NCI-H345 (cell line): ENCODE measurements around the gene GAB4.

Experiments
- DNase-seq: peaks from one replicate; lab custom pipeline; 2025; lab: John Stamatoyannopoulos, UW

The GAB4 gene

DNA sequence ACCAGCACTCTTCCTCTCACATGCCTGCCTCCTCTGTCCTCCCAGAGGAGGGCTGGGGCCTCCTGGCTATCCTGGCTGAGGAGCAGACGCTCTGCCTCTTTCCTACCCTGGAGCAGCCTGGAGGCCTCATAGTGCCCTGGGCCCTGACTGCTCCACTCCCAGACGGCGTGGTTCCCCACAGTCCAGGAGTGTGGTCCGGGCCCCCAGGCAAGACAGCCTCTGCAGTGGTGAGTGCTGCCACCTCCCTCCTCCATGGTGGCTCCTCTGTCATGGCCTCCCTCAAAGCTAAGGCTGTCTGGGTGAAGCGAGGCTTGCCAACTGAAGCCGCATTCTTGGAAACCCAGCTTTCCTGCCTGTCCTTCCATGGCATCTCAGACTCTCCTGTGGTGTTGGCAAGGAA is 19.8 kb downstream of the GAB4 start:
- DNase-seq, result no peak

DNA sequence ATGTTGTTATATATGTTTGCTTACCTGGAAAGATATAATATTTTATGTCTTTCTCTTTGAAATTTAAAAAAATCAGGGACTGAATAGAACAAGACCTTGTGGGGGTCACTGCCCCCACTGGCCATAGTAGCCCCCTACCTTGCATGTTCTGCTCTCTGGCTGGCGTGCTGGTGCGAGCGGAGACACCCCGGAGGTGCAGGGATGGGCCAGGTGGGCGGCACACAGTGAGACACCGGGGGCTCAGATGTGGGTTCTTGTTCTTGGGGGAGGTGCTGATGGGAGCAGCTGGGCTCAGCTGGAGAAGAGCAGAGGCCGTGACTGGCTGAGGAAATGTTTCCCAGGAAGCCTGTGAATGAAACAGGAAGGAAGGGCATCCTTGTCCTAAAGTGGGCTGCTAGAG is 20.2 kb downstream of the GAB4 start:
- no peak for DNase-seq

- no peak for DNase-seq
Measured at GRCh38 chr22:16975155-16975885, 32.7 kb downstream of the GAB4 start.

DNA sequence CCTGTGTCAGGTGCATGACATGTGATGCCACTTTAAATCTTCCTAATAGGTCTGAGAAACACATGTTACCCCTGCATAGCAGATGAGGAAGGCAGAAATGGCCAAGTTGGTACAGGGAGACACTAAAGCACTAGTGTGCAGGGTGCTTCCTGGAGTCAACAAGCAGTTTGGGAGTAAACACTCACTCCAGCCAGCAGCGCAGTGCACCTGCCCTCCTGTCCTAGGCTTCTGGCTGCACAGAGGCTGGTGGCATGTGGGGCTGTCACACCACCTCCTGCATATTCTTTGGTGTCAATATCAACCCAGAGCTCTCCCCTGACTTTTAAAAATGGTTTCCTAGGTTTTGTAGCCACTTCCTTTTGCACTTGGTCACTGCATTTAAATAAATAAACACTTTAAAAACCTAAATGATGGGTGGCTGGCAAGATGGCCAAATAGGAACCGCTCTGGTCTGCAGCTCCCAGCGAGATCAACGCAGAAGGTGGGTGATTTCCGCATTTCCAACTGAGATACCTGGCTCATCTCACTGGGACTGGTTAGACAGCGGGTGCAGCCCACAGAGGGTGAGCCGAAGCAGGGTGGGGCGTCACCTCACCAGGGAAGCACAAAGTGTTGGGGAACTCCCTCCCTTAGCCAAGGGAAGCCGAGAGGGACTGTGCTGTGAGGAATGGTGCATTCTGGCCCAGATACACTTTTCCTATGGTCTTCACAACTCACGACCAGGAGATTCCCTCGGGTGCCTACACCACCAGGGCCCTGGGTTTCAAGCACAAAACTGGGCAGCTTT is 33.5 kb downstream of the GAB4 start:
- DNase-seq, result no peak

GRCh38 chr22:16973591-16974297 is 34.3 kb downstream of the GAB4 start:
- DNase-seq, result no peak

DNA sequence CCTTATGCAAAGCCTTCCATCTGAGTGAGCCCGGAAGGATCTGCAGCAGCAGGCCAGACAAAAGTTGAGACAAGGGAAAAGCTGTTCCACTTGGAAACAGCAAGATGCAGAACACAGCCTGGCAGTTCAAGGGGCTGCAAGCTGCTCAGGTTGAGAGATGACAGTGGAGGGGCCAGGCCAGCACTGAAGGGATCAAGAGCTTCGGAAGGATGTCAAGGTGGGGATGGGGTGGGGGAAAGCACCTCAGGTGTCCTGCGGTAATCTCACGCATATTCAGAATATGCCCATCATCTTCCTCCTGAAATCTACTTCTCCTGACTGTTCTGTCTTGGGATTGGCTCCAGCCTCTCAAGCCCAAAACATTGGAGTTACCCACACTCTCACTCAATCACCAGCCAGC is 35.7 kb downstream of the GAB4 start:
- no peak for DNase-seq

DNA sequence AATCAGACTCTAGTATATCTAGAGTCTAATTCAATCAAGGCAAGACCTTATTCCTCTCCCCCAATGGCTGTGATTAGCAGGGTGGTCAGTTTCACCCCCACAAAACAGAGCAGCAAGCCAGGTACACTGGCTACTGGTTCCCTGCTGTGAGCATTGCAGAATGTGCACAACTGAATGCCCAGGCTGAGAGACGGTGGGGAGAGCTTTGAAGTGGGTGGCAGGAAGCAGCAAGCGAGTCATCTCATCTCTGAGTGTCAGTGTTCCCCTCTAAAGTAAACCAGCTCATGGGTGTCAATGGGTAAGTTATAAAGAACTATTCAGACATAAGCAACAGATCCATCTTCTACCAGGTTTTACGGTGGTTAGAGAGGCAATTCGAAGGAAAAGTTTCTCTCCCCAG is 37.6 kb downstream of the GAB4 start:
- DNase-seq, result no peak

DNA sequence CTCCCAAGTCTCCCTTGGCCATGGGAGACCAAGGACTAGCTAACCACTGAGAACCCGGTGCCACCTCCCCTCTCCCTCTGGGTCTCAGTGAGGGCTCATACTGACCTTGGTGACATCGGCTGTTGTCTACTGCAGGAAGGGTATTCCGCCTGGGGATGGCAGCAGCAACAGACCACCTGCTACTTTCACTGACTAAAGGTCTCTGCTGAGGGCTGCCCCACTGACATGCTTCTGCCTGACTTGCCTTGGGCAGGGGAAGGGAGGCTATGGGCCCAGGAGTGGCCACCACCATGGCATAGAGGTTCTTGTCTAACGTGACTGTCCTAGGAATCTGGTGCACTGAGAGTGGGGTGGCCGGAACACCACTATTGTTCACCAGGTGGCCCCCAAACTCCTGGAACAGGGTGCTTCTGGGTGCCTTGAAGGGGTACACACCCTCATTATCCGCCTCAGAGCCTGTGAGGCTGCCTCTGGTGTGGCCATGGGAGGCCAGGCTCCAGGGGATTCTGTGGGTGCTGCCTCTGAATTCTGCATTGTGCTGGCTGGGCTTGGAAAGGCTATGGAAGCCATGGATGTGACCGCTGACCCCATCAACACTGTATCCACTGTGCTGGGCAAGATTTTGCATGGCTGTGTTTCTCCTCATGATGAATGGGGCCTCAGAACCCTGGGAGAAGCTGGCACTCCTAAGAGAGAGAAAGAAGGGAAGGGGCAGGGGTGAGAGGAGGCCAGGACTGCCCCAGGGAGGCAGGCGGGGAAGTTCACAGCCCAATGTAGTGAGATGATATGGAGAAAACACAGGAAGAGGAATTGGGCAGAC is 38.3 kb downstream of the GAB4 start:
- no peak for DNase-seq

DNA sequence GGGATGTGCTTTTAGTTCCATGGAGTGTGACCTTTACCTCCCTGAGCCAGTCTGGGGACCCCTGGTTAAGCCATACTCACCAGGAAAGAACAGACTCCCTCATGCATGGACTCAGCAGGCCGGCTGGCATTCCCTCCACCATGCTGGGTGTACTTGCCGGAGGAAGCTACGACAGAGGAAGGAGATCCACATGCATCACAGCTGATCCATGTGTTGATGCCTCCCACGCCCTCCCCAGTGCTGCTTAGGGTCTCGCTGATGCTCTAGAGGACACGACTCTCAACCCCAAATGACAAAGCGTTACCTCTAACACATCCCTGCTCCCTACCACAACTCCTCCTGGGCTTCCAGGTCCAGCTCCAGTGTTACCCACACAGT is 39.8 kb downstream of the GAB4 start:
- DNase-seq, result no peak

DNA sequence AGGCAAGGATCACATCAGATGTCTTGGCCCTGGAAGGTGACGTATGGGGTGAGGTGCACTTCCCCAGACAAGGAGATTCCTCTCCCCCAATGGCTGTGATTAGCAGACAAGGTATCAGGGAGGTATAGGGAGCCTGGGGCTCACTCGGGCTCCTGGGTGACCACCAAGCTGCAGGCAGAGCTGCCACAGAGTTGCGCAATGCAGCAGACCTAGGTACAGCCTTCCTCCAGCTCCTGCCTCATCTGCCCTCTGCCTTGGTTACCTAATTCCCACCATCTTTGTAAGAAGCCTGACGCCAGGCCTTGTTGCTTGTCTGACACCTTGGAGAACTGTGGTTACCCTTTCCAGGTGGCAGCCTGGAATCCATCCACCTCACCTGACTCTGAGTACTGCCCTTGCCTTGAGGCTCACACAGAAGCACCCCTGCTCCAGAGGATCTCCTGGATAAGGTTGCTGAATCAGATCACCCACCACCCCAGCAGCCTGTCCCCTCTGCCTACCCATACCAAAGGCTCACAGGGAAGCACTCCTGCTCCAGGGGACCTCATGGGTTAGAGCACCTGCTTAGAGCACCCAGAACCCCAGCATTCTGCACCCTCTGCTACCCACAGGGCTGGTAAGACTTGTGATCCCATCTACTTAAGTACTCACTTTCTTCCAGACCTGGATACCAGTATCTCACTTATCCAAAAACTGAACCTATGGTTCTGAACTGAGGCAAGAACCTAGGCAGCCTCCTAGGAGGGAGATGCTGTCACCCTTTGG is 40.4 kb downstream of the GAB4 start:
- no peak for DNase-seq

DNA sequence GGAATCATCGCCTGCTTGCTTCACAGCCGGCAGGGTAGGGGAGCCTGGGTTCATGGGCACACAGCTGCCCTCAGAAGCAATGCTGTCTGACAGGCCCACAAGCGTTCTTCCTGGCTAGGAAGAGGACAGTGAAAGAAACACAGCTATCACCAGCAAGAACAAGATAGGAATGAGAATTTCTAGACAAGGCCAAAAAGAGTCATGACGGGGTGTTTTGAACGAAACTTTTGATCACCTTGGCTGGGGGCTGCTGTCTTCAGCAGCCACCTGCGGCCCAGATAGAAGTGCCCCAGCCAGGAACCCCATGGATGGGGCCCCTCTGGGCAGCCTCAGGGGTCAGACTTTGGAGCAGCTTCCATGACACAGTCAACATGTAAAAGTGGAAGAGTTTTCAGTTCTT is 41.8 kb downstream of the GAB4 start:
- DNase-seq, result no peak

DNA sequence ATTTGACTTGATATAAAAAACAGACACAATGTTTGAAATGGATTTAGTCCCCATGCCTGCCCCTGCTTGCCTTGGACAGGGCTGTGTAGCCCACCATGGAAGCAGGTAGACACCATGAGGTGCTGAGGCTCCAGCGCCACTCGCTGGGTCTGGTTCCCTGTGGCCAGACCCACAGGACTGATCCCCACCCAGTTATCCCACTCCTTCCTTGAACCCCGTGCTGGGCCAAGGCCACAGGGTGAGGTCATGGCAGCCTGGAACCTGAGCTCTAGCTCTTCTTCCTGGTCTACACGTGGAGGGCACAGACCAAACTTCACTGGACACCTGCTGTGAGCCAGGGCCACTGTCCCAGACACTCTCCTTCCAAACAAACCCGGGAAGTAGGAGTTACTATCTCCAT is 42.5 kb downstream of the GAB4 start:
- DNase-seq, result no peak

DNA sequence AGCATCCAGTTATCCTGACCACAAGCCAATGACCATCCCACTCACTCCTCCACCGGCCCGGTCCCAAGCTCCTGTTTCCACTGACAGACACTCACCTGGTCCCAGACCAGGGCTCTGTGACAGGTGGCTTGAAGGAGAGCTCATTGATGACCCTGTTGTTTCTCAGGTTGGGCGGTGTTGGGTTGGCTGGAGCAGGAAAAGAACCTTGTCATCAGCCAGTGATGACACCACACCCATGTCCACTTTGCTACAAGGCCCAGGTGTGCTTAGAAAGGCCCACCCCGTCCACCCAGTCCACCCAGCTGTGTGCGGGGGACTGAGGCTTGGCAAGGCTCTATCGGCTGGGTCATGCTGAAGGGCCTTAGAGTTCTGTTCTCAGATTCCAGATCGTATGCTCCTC is 42.9 kb downstream of the GAB4 start:
- DNase-seq, result no peak

- DNase-seq, result no peak
Measured at GRCh38 chr22:16964366-16964765, 43.7 kb downstream of the GAB4 start.

DNA sequence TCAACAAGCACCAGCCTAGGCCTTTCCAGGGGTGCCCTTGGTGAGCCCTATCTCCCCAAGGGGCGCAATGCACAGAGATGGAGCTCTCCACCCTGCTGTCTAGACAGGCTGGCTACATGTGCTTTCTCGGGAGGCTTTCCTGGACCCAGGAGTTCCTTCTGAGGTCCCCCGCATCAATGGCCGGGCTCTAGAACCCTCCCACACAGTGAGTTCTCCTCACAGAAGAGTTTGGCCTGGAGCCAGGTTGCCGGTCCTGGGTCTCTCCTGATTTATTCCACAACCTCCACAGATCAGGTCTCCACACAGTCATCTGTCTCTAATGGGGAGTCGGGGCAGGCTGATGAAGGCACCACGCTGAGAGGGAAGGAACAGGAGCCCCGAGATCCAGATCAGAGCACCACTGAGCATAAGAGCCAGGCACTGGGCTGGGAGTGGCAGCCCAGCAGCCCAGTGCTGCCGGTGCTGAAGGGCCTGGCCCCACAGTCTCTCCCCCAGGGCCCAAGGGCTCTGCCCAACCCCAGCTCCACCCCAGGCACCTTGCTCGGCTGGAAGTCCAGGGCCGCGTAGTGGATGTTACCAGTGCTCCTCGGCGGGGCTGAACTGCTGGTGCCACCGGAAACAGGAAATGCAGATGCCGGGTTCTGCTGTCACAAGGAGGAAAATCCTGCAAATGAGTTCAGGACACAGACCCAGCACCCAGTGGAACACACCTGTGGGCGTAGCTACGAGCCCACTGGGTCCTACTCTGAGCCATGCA is 44.7 kb downstream of the GAB4 start:
- DNase-seq, result no peak

GRCh38 chr22:16962501-16962900 is 45.5 kb downstream of the GAB4 start:
- DNase-seq, result no peak

DNA sequence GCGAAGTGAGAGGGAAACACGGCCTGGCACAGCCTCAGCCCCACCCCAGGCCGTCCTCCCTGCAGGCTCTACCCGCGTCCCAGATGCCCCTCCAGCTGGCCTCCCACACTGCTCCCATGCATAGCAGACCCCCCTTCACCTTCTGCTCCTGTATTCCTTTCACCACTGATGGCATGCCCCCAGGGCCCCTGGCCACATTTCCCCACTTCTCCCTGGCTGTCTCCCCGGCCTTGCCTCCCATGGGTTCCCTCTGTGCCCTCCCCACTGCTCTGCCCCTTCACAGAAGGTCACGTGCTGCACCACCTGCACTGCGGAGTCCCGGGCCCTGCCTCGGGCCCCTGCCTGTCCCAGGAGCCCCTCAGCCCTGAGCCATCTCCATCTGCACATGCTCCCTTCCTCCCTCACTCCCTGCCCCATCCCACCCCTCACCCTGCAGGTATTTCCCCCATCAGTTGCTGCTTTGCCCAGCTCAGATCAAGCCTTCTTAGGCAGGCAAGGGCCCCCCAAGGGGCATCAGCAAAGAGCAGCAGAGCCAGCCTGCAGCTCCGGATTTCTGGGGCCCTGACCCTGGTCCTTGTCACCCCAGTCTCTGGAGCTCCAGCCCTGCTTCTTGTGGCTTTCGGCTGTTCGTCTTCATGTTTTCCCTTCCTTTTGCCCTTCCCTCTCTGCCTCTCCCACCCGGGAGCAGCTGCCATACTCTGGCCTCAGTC is 46.4 kb downstream of the GAB4 start:
- no peak for DNase-seq

- no peak for DNase-seq
Measured at GRCh38 chr22:16960884-16961249, 47.2 kb downstream of the GAB4 start.

- DNase-seq, result no peak
Measured at GRCh38 chr22:16960220-16960883, 47.7 kb downstream of the GAB4 start.
